ENCODE results near the gene WNT7B.

DNA sequence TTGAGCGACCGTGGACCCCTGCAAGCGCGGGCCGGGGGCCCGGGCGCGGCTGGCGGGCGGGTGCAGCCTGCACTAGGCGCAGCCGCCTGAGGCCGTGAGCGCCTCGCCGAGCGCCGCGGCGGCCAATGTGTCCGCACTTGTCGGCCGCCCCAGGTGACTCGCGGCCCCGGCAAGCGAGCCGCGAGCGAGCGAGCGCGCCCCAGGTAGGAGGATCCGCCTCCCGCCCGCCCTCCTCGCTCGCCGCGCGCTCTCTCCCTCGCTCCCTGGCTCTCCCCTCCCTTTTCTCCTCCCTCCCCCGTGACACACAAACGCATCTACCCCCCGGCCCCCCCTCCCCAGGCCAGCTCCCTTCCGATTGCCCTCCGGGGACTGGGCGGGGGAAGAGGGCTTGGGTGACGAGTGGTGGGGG lies at the start of gene WNT7B:
- TF ChIP-seq, protein P1, sequence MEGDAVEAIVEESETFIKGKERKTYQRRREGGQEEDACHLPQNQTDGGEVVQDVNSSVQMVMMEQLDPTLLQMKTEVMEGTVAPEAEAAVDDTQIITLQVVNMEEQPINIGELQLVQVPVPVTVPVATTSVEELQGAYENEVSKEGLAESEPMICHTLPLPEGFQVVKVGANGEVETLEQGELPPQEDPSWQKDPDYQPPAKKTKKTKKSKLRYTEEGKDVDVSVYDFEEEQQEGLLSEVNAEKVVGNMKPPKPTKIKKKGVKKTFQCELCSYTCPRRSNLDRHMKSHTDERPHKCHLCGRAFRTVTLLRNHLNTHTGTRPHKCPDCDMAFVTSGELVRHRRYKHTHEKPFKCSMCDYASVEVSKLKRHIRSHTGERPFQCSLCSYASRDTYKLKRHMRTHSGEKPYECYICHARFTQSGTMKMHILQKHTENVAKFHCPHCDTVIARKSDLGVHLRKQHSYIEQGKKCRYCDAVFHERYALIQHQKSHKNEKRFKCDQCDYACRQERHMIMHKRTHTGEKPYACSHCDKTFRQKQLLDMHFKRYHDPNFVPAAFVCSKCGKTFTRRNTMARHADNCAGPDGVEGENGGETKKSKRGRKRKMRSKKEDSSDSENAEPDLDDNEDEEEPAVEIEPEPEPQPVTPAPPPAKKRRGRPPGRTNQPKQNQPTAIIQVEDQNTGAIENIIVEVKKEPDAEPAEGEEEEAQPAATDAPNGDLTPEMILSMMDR (IDR thresholded peaks at IDR 0.05) = no peak
- TF ChIP-seq POLR2A (IDR thresholded peaks at IDR 0.05) (no peak), POLR2AphosphoS5 (IDR thresholded peaks at IDR 0.05) (no peak)

Data from stomach (tissue), 4 donors.